B cell (primary cell): ENCODE data around the gene B4GALT5. TPM values are rescaled to one million over a fixed set of nuclear protein-coding genes. Genes with fewer than 3 reads are reported as not detected.
A peak's percentile ranks its signal among the peaks of the same experiment; 100 is the strongest.

Source experiments
- ATAC-seq: fragments of 200-7000 bp; cut with Tn5 transposase; one replicate; pipeline ENCODE4 v1.10.0; 2021; ENCODE audit warnings: low read depth, mild to moderate bottlenecking, moderate number of reproducible peaks, moderate library complexity
- CTCF ChIA-PET: fragments of 350-600 bp; sonication (Branson Sonifier 250); formaldehyde crosslinking; loops from one replicate; lab custom pipeline; 2021; ENCODE audit warnings: antibody characterized with exemption, inconsistent platforms; lab: Charles Lee
- POLR2A ChIA-PET: fragments of 350-600 bp; sonication (Branson Sonifier 250); formaldehyde crosslinking; loops from one replicate; lab custom pipeline; 2021; ENCODE audit warnings: antibody characterized with exemption; lab: Charles Lee
- DNase-seq: peaks from one replicate; pipeline ENCODE4 v3.0.0; 2013
- H2AFZ ChIP-seq: 2 replicates; pipeline ENCODE4 v1.6.1; 2012; ENCODE audit warnings: mild to moderate bottlenecking, low read depth, low read length; ENCODE audit not compliant: insufficient read depth, poor library complexity, severe bottlenecking
- H3K27ac ChIP-seq, 2 donors: 1 replicate in 1 of 2; 2 replicates in 1 of 2; pipeline ENCODE4 v1.5.1; 2012 to 2013; ENCODE audit warnings: low read length in 2 of 2, mild to moderate bottlenecking in 2 of 2, moderate library complexity in 1 of 2
- H3K27me3 ChIP-seq, 4 experiments: fragments of 200-600 bp in 1 of 4; sonication (generic) in 1 of 4; replicated peaks in 1 of 4; 1 replicate in 2 of 4; 2 replicates in 2 of 4; pipeline versions ENCODE4 v1.6.1 to v1.7.0; 2013 to 2016; ENCODE audit warnings: low read length in 3 of 4, mild to moderate bottlenecking in 2 of 4, mixed read lengths in 1 of 4, moderate library complexity in 1 of 4; ENCODE audit not compliant: insufficient read depth in 4 of 4, control insufficient read depth in 3 of 4; ENCODE audit errors: control extremely low read depth in 1 of 4
- H3K36me3 ChIP-seq, 2 experiments: replicated peaks in 1 of 2; 1 replicate in 1 of 2; 2 replicates in 1 of 2; pipeline versions ENCODE4 v1.6.1 to v1.7.1; 2013; ENCODE audit warnings: low read length in 1 of 2; ENCODE audit not compliant: insufficient read depth in 2 of 2, control insufficient read depth in 1 of 2; ENCODE audit errors: control extremely low read depth in 1 of 2, extremely low read depth in 1 of 2
- H3K4me1 ChIP-seq, 2 donors: fragments of 200-600 bp in 1 of 2; sonication (generic) in 1 of 2; 1 replicate in 1 of 2; 2 replicates in 1 of 2; pipeline versions ENCODE4 v1.5.1 to v1.6.1; 2013 to 2017; ENCODE audit warnings: low read length in 2 of 2; ENCODE audit not compliant: control insufficient read depth in 2 of 2, insufficient read depth in 2 of 2
- H3K4me2 ChIP-seq: replicated peaks from 2 replicates; pipeline ENCODE3; 2012; ENCODE audit warnings: mild to moderate bottlenecking, low read depth, low read length; ENCODE audit not compliant: poor library complexity, severe bottlenecking
- H3K4me3 ChIP-seq, 5 experiments: fragments of 200-600 bp in 1 of 5; sonication (generic) in 1 of 5; 1 replicate in 3 of 5; 2 replicates in 2 of 5; pipeline versions ENCODE4 v1.5.1 to v1.7.0; 2011 to 2016; ENCODE audit warnings: low read length in 4 of 5, mild to moderate bottlenecking in 4 of 5, low read depth in 2 of 5, control low read depth in 1 of 5, moderate library complexity in 1 of 5; ENCODE audit not compliant: insufficient read depth in 1 of 5; ENCODE audit errors: control extremely low read depth in 1 of 5, extremely low read depth in 1 of 5
- H3K79me2 ChIP-seq: fragments of 200-600 bp; sonication (generic); one replicate; pipeline ENCODE4 v1.6.0; 2016; ENCODE audit warnings: low read length; ENCODE audit not compliant: control insufficient read depth, insufficient read depth
- H3K9ac ChIP-seq: fragments of 200-600 bp; sonication (generic); 2 replicates; pipeline ENCODE4 v1.6.1; 2017; ENCODE audit warnings: mild to moderate bottlenecking, low read length, moderate library complexity
- H3K9me3 ChIP-seq, 3 donors: one replicate each; pipeline versions ENCODE4 v1.6.1 to v1.7.1; 2013; ENCODE audit warnings: low read length in 2 of 3; ENCODE audit not compliant: control insufficient read depth in 2 of 3, insufficient read depth in 1 of 3; ENCODE audit errors: control extremely low read depth in 1 of 3
- H4K20me1 ChIP-seq: 2 replicates; pipeline ENCODE4 v1.6.0; 2012; ENCODE audit warnings: mild to moderate bottlenecking, low read length; ENCODE audit not compliant: insufficient read depth, control insufficient read depth, poor library complexity, severe bottlenecking
- H3K27ac Mint-ChIP-seq: one replicate; pipeline ENCODE4 v1.8.0; 2021; ENCODE audit warnings: mixed read lengths
- H3K27me3 Mint-ChIP-seq: one replicate; pipeline ENCODE4 v1.8.0; 2021; ENCODE audit warnings: mixed read lengths
- H3K4me1 Mint-ChIP-seq: one replicate; pipeline ENCODE4 v1.8.0; 2021; ENCODE audit warnings: mixed read lengths
- H3K4me3 Mint-ChIP-seq: one replicate; pipeline ENCODE4 v1.8.0; 2021; ENCODE audit warnings: mixed read lengths
- H3K9me3 Mint-ChIP-seq: one replicate; pipeline ENCODE4 v1.8.0; 2022; ENCODE audit warnings: mixed read lengths; ENCODE audit not compliant: insufficient read depth
- EZH2 ChIP-seq: IDR thresholded peaks from 2 replicates; pipeline ENCODE4 v1.6.1; 2012; ENCODE audit warnings: borderline replicate concordance, low read depth, mild to moderate bottlenecking, moderate library complexity, low read length; ENCODE audit not compliant: insufficient read depth, poor library complexity, severe bottlenecking
- WGBS: methylation state at CpG from one replicate; pipeline ENCODE4 v1.1.5; 2013; ENCODE audit warnings: missing lambda C conversion rate; ENCODE audit not compliant: insufficient coverage; 5-methylcytosine and 5-hydroxymethylcytosine counted together
- intact Hi-C: fragments of 100-400 bp; cut with micrococcal nuclease; formaldehyde crosslinking; loops from one replicate; pipeline ENCODE4 v1.10.0; 2022
- polyA plus RNA-seq: library from polyadenylated mRNA; depleted of rRNA; stranded (reverse); fragments of >200 nt; gene quantifications from 2 replicates; pipeline ENCODE4 v1.2.3, GENCODE V29; 2012
- total RNA-seq, 2 donors: library from RNA; stranded (reverse); fragments of 120-200 nt in 1 of 2; gene quantifications; 1 replicate in 1 of 2; 2 replicates in 1 of 2; pipeline versions ENCODE4 v1.2.3 to v1.2.4, GENCODE V29; 2013 to 2022
- TF ChIP-seq, protein P1 (sequence below): fragments of 200-600 bp; IDR thresholded peaks from one replicate; pipeline ENCODE4 v1.8.0; 2022; ENCODE audit warnings: antibody characterized with exemption, mild to moderate bottlenecking

The B4GALT5 gene
- total and polyA plus RNA-seq, 2 donors (not counting 1 experiment from before 2014, with no cell fraction given), result 3.4 to 7.3 TPM

- H4K20me1 ChIP-seq, result peaks cover 9% of the 10 kb centered on the region
- Mint-ChIP-seq H3K4me1 (peaks cover 16% of the 10 kb centered on the region), H3K9me3 (no peaks in the 10 kb centered on the region), H3K27me3 (no peaks in the 10 kb centered on the region), H3K27ac (peak overlapping the region; percentile 21), H3K4me3 (no peak overlapping the region)
- ChIA-PET CTCF (no interaction called here), POLR2A (interaction anchor here (0.7 kb wide), 1 partner anchor 901 kb away, joined by 5 read pairs; no protein-coding TSS in a partner anchor)
- H3K36me3 ChIP-seq, result no peaks in the 10 kb centered on the region
- H3K79me2 ChIP-seq, result peaks cover 64% of the 10 kb centered on the region
- no peaks in the 10 kb centered on the region for H3K9me3 ChIP-seq
- no peak overlapping the region for H3K4me3 ChIP-seq
- H3K27me3 ChIP-seq, result no peaks in the 10 kb centered on the region
- H3K9ac ChIP-seq, result no peak overlapping the region
- TF ChIP-seq, protein P1, sequence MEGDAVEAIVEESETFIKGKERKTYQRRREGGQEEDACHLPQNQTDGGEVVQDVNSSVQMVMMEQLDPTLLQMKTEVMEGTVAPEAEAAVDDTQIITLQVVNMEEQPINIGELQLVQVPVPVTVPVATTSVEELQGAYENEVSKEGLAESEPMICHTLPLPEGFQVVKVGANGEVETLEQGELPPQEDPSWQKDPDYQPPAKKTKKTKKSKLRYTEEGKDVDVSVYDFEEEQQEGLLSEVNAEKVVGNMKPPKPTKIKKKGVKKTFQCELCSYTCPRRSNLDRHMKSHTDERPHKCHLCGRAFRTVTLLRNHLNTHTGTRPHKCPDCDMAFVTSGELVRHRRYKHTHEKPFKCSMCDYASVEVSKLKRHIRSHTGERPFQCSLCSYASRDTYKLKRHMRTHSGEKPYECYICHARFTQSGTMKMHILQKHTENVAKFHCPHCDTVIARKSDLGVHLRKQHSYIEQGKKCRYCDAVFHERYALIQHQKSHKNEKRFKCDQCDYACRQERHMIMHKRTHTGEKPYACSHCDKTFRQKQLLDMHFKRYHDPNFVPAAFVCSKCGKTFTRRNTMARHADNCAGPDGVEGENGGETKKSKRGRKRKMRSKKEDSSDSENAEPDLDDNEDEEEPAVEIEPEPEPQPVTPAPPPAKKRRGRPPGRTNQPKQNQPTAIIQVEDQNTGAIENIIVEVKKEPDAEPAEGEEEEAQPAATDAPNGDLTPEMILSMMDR, result no peak
- no peaks in the 10 kb centered on the region for H3K4me1 ChIP-seq
- DNase-seq (no peak), ATAC-seq (no peak)
- no peak overlapping the region for H3K27ac ChIP-seq
- H2AFZ ChIP-seq, result no peak overlapping the region
- WGBS, result 23% methylated on average over 2 of the region's 4 CpGs
- intact Hi-C loops, result no loop called here
- H3K4me2 ChIP-seq, result no peak overlapping the region
These were observed 28.5 kb downstream of the B4GALT5 start for GRCh38 chr20:49685161-49685601.

GRCh38 chr20:49684335-49684997 lies 29.2 kb downstream of the B4GALT5 start:
- no peak overlapping the region for H3K27ac ChIP-seq
- H3K4me3 Mint-ChIP-seq, result no peak overlapping the region

More at GRCh38 chr20:49684335-49684997, 29.2 kb downstream of the B4GALT5 start:
- DNase-seq, result no peak
- H3K4me1 Mint-ChIP-seq, result peaks cover 19% of the 10 kb centered on the region
- peaks cover 58% of the 10 kb centered on the region for H3K79me2 ChIP-seq
- ChIA-PET POLR2A (interaction anchor here (0.5 kb wide), 1 partner anchor 859 kb away, joined by 11 read pairs; no protein-coding TSS in a partner anchor), CTCF (no interaction called here)
- no peaks in the 10 kb centered on the region for H3K9me3 Mint-ChIP-seq
- peaks cover 9% of the 10 kb centered on the region for H4K20me1 ChIP-seq
- H3K4me2 ChIP-seq, result no peak overlapping the region
- H3K4me1 ChIP-seq, result no peaks in the 10 kb centered on the region
- H3K9me3 ChIP-seq, result no peaks in the 10 kb centered on the region
- no peak for ATAC-seq
- H3K4me3 ChIP-seq, result no peak overlapping the region
- 99% methylated on average over 10 of the region's 13 CpGs for WGBS
- no peaks in the 10 kb centered on the region for H3K36me3 ChIP-seq
- TF ChIP-seq, protein P1, result no peak
- no peak for TF ChIP-seq EZH2
- no peak overlapping the region for H2AFZ ChIP-seq
- H3K27me3 Mint-ChIP-seq, result no peaks in the 10 kb centered on the region
- H3K27me3 ChIP-seq, result no peaks in the 10 kb centered on the region
- no peak overlapping the region for H3K9ac ChIP-seq
- intact Hi-C loops, result no loop called here
- no peak overlapping the region for H3K27ac Mint-ChIP-seq
